Measurements from ENCODE around the gene NUP43.
"Not testable (repeated sequence)": the region's sequence is repeated elsewhere in the genome, so short reads cannot be mapped to it uniquely, and the experiment has no call there.

The NUP43 gene

DNA sequence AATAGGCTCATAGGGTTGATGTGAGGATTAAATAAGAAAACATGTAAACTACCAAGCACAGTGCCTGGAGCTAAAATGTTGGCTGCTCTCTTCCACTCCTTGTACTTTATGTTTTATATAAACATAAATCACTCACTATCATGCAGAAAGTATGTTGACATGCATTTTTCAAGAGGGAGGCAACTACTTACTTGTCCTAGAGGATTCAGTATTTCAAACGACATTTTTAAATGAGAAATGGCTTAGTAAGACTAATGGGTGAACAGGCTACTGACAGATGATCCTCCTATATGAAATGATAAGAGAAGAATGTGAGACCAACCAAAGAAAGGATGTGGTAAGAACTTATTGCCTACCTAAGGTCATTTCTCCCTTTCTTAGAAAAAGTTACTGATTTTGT is 49.4 kb downstream of the NUP43 start:
- in situ Hi-C loops (cut with HindIII; ENCODE audit: low sequenced_read_pairs): no loop called here

DNA sequence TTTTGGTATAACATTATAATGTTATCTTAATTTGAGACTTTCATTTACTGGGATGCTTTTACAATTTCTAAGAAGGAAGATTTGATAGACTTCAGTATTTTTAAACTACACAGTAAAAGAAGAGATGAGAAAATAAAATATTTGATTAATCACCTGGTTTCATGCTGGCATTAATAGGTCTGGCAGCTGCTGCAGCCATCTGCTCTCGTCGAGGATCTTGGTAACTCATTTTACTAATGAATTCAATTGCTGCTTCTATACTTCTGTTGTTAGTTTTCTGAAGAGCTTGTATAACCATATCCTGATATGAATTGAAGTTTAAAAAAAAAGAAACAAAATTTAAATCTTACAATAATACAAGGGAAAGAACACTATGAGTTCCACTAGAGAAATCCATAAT is 51.4 kb downstream of the NUP43 start:
- in situ Hi-C loops (cut with HindIII; ENCODE audit: low sequenced_read_pairs): no loop called here

DNA sequence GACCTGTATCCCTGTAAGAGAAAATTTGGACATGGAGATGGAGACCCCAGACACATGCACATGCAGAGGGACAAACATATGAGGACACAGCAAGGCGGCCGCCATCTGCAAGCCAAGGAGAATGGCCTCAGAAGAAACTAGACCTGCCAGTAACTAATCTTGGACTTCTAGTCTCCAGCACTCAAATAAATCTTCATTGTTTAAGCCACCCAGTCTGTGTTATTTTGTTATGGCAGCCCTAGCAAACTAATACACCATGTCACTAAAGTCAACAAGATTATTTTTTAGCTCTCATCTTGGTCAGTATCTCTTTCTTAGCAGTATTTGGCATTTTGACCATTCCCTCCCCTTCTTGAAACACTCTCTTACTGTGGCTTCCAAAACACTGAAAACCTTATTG is 55.1 kb downstream of the NUP43 start:
- in situ Hi-C loops (cut with HindIII; ENCODE audit: low sequenced_read_pairs): no loop called here

DNA sequence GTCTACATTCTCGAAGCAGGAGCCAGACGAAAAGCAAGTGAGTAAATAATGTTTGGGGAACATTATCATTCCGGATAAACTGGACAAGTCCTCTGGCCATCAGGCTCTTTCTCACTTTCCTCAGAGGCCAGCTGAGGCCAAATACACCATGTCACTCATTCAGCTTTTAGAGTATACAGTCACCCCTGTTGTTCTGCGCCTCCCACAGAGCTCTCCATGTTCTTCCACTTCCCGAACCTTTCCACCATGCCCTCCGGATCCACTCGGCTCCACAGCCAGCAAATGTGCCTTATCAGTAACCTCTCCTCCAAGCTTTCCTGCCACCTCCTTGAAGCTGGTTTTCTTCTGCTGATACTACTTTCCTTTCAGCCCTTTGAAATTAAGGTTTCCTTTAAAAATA is 60.1 kb downstream of the NUP43 start:
- in situ Hi-C loops (cut with HindIII; ENCODE audit: low sequenced_read_pairs): no loop called here

DNA sequence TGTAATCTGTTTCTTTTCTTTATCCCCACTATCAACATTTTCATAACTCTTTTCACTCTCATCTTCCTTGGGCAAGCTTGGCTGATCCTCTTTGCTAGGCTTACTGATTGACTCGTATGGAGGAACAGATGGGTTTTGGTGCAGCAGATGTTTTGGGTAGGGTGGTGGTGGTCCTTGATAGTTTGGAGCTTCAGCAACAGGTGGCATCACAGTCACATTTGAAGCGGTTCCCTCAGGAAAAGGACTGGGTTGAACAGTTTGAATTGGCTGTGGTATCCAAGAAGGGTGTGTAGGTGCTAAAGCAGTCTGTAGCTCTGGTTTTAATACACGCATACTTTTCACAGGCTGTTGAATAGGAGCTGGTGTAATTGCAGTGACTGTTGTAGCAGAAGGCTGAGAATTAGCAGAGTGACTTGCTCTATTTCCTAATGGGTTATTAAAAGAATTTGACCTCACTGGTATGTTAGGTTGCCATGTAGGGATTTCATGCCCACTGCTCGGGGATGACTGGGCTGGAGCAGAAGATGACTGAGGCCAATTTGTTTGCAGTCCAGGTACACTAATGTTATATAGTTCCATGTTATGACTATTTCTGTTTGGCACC is 63.0 kb downstream of the NUP43 start:
- in situ Hi-C loops (cut with HindIII; ENCODE audit: low sequenced_read_pairs): no loop called here

DNA sequence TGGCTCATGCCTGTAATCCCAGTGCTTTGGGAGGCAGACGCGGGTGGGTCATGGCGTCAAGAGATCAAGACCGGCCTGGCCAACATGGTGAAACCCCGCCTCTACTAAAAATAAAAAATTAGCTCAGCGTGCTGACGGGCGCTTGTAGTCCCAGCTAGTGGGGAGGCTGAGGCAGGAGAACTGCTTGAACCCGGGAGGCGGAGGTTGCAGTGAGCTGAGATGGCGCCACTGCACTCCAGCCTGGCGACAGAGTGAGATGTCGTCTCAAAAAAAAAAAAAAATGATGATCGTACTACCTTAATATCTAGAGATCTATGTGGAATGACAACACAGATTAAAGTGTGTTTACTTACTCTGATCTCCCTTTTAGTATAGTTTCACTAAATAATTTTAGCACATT is 64.5 kb downstream of the NUP43 start:
- in situ Hi-C loops (cut with HindIII; ENCODE audit: low sequenced_read_pairs): not testable (repeated sequence)

DNA sequence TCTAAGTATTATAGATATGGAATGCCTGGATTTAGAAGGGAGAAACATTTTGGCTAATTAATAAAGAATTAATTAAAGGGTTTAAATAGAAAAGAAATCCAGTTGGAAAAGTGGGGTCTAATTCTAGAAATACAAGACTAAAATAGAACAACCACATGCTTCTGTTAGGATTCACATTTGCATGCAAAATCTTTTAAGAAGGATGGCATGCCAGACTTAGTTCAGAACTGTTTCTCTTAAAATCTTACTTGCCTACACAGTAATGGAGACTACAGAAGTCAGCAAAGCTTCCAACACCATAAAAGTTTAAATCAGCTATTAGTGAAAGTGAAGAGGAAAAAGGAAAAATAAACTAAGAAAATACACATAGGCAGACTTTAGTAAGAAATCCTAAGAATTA is 65.1 kb downstream of the NUP43 start:
- in situ Hi-C loops (cut with HindIII; ENCODE audit: low sequenced_read_pairs): no loop called here

DNA sequence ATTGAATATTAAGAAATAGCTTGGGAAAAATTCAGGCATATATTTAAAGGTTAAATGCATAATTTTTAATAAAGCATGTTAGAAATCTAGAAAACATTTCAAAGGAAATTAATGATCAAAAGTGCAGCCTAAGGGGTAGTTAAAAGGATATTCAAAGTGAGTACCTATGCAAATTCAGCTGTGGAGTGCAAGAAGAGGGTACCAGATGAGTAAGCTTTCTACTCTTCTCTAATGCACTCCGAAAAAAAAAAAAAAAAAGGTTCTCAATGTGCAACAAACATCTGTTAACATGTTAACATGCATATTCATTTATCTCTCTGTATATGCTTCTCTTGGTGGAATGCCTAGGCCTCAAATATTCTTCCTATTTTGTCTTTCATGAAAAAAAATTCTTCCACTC is 65.8 kb downstream of the NUP43 start:
- in situ Hi-C loops (cut with HindIII; ENCODE audit: low sequenced_read_pairs): no loop called here
